ENCODE results near the gene KRT83. TPM values are rescaled to one million over a fixed set of nuclear protein-coding genes. Genes with fewer than 3 reads are reported as not detected.
"Not testable (repeated sequence)": the region's sequence is repeated elsewhere in the genome, so short reads cannot be mapped to it uniquely, and the experiment has no call there.

The KRT83 gene
- total and polyA plus RNA-seq, 5 donors = not detected

GRCh38 chr12:52352951-52353350, 31.8 kb upstream of the KRT83 start:
- intact Hi-C loops (cut with DNase I) = no loop called here
- DNase-seq (no peak), ATAC-seq (no peak)
- Histone ChIP-seq H3K4me3 (ENCODE audit: low read length) (no peak overlapping the region), H3K4me1 (ENCODE audit: control insufficient read depth, insufficient read depth, low read length) (no peaks in the 10 kb centered on the region), H3K27ac (ENCODE audit: low read length) (no peak overlapping the region), H3K27me3 (ENCODE audit: control insufficient read depth, insufficient read depth) (no peaks in the 10 kb centered on the region), H3K9me3 (ENCODE audit: control insufficient read depth, low read length) (no peaks in the 10 kb centered on the region)
- WGBS = 85% methylated on average over 2 of the region's 2 CpGs

DNA sequence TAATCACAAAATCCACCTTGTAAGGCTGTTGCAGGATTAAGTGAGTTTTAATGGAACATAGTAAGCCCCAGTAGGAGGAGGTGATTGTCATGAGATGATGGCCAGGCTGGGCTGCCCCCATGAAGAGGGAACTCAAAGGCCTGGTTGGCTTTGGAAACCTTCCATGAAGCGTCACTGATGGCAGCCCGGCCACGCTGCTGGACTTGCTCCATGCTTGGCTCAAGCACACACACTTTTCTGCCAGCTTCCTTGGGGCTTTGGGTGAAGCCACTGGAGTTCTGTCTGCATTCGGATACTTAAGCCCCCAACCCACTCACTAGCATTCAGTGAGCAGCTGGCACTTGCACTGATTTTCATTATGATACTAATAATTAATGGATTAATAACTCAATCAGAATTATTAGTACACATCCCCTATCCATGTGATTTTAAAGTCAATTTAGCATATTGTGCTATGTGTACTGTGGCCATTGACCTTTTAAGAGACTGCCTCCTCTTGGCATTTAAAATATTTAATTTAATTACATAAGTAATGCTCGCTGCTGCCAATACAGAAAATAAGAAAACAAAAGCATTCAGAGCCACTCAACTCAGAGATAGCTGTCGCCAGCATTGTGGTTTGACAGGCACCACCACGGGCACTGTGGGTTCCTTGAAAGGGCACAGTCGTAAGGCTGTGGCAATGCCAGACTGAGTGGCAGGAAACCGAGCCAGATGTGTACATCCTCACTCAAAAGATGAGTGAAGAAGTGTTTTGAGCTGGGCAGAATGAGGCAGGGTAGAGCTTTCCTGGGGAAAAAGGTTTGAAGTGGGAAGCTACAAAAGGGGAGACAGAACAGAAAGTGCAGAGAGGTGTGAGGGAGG, 30.2 kb upstream of the KRT83 start:
- H3K4me1 ChIP-seq (ENCODE audit: control insufficient read depth, insufficient read depth, low read length) = no peaks in the 10 kb centered on the region
- H3K27me3 ChIP-seq (ENCODE audit: control insufficient read depth, insufficient read depth) = no peaks in the 10 kb centered on the region
- 35% methylated on average over 9 of the region's 9 CpGs for WGBS
- no peak overlapping the region for H3K4me3 ChIP-seq (ENCODE audit: low read length)
- peak in 2 of 3 donors; percentile 24 to 69 for DNase-seq
- peak; percentile 32 to 45 for ATAC-seq
- H3K9me3 ChIP-seq (ENCODE audit: control insufficient read depth, low read length) = no peaks in the 10 kb centered on the region
- intact Hi-C loops (cut with DNase I) = no loop called here
- H3K27ac ChIP-seq (ENCODE audit: low read length) = no peak overlapping the region

DNA sequence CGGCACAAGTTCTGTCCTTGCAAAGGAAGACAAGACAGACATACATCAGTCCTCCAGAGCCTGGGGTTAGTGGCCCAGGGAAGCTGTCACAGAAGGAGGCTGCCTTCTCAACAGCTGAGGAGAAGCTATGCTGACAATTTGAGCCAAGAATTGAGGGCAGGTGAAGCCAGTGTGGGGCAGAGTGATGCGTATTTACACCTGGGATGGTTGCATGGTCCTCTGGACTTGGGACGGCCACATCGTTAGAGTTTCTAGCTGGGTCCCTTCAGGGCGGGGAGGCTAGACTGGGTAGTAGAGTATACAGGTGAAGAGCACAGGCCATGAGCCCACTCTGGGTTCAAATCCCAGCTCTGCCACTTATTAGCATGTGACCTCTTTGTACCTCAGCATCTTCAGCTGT, 29.6 kb upstream of the KRT83 start:
- WGBS = 95% methylated on average over 5 of the region's 5 CpGs
- no peak overlapping the region for H3K27ac ChIP-seq (ENCODE audit: low read length)
- intact Hi-C loops (cut with DNase I) = no loop called here
- no peak overlapping the region for H3K4me3 ChIP-seq (ENCODE audit: low read length)
- no peak for DNase-seq
- H3K4me1 ChIP-seq (ENCODE audit: control insufficient read depth, insufficient read depth, low read length) = no peaks in the 10 kb centered on the region
- ATAC-seq = no peak
- no peaks in the 10 kb centered on the region for H3K27me3 ChIP-seq (ENCODE audit: control insufficient read depth, insufficient read depth)
- no peaks in the 10 kb centered on the region for H3K9me3 ChIP-seq (ENCODE audit: control insufficient read depth, low read length)

DNA sequence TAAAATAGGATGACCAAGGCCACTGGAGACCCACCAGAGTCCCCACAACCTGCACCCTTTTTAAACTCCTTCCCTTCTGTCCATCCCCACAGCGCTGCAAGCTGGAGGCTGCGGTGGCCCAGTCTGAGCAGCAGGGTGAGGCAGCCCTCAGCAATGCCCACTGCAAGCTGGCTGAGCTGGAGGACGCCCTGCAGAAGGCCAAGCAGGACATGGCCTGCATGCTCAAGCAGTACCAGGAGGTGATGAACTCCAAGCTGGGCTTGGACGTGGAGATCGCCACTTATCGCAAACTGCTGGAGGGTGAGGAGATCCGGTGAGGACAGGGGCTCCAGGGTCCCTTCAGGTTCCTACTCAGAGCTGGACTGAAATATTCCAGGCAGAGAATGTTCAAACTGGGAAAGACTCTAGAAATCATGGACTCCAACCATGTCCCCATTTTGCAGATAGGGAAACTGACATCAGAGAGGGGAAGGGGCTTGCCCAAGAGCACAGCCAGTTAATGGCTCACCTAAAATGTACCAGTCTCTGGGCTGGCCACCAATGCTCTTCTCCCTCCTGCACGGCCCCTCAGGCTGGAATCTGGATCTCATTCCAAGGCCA, 28.9 kb upstream of the KRT83 start:
- H3K27ac ChIP-seq (ENCODE audit: low read length) = no peak overlapping the region
- intact Hi-C loops (cut with DNase I) = no loop called here
- H3K27me3 ChIP-seq (ENCODE audit: control insufficient read depth, insufficient read depth) = no peaks in the 10 kb centered on the region
- no peak for ATAC-seq
- H3K4me1 ChIP-seq (ENCODE audit: control insufficient read depth, insufficient read depth, low read length) = no peaks in the 10 kb centered on the region
- WGBS = 92% methylated on average over 8 of the region's 8 CpGs
- no peaks in the 10 kb centered on the region for H3K9me3 ChIP-seq (ENCODE audit: control insufficient read depth, low read length)
- H3K4me3 ChIP-seq (ENCODE audit: low read length) = no peak overlapping the region
- DNase-seq = no peak

GRCh38 chr12:52349196-52349595, 28.0 kb upstream of the KRT83 start:
- no peak for ATAC-seq
- Histone ChIP-seq H3K4me3 (ENCODE audit: low read length) (no peak overlapping the region), H3K4me1 (ENCODE audit: control insufficient read depth, insufficient read depth, low read length) (no peaks in the 10 kb centered on the region), H3K9me3 (ENCODE audit: control insufficient read depth, low read length) (peaks cover under 1% of the 10 kb centered on the region), H3K27ac (ENCODE audit: low read length) (no peak overlapping the region), H3K27me3 (ENCODE audit: control insufficient read depth, insufficient read depth) (no peaks in the 10 kb centered on the region)
- no peak for DNase-seq
- intact Hi-C loops (cut with DNase I) = no loop called here
- WGBS = 56% methylated on average over 6 of the region's 6 CpGs

- Histone ChIP-seq H3K27ac (ENCODE audit: low read length) (no peak overlapping the region), H3K27me3 (ENCODE audit: control insufficient read depth, insufficient read depth) (no peaks in the 10 kb centered on the region), H3K9me3 (ENCODE audit: control insufficient read depth, low read length) (peaks cover 3% of the 10 kb centered on the region), H3K4me3 (ENCODE audit: low read length) (no peak overlapping the region), H3K4me1 (ENCODE audit: control insufficient read depth, insufficient read depth, low read length) (no peaks in the 10 kb centered on the region)
- WGBS = 70% methylated on average over 16 of the region's 16 CpGs
- intact Hi-C loops (cut with DNase I) = no loop called here
- DNase-seq = no peak
- ATAC-seq = no peak
Observed at GRCh38 chr12:52347551-52348510, 26.6 kb upstream of the KRT83 start.

DNA sequence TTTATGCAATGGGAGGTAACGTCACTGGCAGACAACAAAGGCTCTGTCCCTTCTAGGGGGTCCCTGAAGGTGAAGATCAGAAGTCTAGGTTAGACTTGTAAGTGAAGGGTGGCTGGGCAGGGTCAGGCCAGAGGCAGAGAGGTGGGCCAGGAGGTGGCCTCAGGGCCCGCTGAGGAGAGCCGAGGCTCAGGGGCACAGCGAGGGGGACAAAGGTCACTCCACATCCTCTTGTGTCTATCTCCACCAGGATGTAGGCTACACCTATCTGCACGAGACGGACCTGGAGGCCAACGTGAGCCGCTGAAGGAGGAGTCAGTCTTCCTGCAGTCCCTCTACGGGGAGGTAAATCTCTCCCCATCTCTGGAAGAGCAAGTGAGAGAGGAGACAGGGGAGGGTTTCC, 25.8 kb upstream of the KRT83 start:
- no peak for DNase-seq
- no peaks in the 10 kb centered on the region for H3K4me1 ChIP-seq (ENCODE audit: control insufficient read depth, insufficient read depth, low read length)
- 73% methylated on average over 9 of the region's 9 CpGs for WGBS
- no peak for ATAC-seq
- peaks cover 3% of the 10 kb centered on the region for H3K9me3 ChIP-seq (ENCODE audit: control insufficient read depth, low read length)
- H3K27me3 ChIP-seq (ENCODE audit: control insufficient read depth, insufficient read depth) = no peaks in the 10 kb centered on the region
- H3K4me3 ChIP-seq (ENCODE audit: low read length) = no peak overlapping the region
- intact Hi-C loops (cut with DNase I) = no loop called here
- no peak overlapping the region for H3K27ac ChIP-seq (ENCODE audit: low read length)

DNA sequence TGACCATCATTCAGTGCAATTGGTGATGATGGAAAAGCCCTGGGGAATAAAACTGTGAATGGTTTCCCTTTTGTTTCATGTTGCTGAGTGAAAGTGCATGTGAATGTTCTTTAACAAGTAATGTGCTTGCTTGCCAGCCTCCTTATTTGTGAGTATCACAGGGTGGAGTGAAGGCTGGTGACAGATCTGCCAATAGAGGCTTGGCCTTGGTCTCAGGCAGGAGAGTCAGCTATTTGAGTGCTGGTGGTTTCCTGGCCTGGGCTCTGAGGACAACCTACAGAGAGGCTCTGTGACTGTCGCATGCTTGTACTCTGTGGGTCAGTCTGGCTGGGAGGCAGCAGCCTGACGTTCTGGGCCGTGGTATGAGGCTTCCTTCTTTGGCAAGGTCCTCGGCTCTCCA, 25.4 kb upstream of the KRT83 start:
- H3K27me3 ChIP-seq (ENCODE audit: control insufficient read depth, insufficient read depth) = no peaks in the 10 kb centered on the region
- no peak overlapping the region for H3K4me3 ChIP-seq (ENCODE audit: low read length)
- DNase-seq (no peak), ATAC-seq (peak; percentile 31 to 67)
- peaks cover 3% of the 10 kb centered on the region for H3K9me3 ChIP-seq (ENCODE audit: control insufficient read depth, low read length)
- no peaks in the 10 kb centered on the region for H3K4me1 ChIP-seq (ENCODE audit: control insufficient read depth, insufficient read depth, low read length)
- 20% methylated on average over 4 of the region's 4 CpGs for WGBS
- intact Hi-C loops (cut with DNase I) = no loop called here
- H3K27ac ChIP-seq (ENCODE audit: low read length) = no peak overlapping the region

- H3K27ac ChIP-seq (ENCODE audit: low read length); H3K9me3 ChIP-seq (ENCODE audit: control insufficient read depth, low read length); ATAC-seq; H3K27me3 ChIP-seq (ENCODE audit: control insufficient read depth, insufficient read depth); intact Hi-C loops (cut with DNase I); H3K4me1 ChIP-seq (ENCODE audit: control insufficient read depth, insufficient read depth, low read length); H3K4me3 ChIP-seq (ENCODE audit: low read length); DNase-seq: not testable (repeated sequence)
- WGBS = 89% methylated on average over 8 of the region's 8 CpGs
Observed at GRCh38 chr12:52345041-52345440, 23.8 kb upstream of the KRT83 start.

GRCh38 chr12:52344111-52344510, 22.9 kb upstream of the KRT83 start:
- H3K27ac ChIP-seq (ENCODE audit: low read length) = no peak overlapping the region
- intact Hi-C loops (cut with DNase I) = no loop called here
- H3K9me3 ChIP-seq (ENCODE audit: control insufficient read depth, low read length) = peaks cover 3% of the 10 kb centered on the region
- ATAC-seq = no peak
- H3K4me1 ChIP-seq (ENCODE audit: control insufficient read depth, insufficient read depth, low read length) = no peaks in the 10 kb centered on the region
- no peak overlapping the region for H3K4me3 ChIP-seq (ENCODE audit: low read length)
- 90% methylated on average over 12 of the region's 12 CpGs for WGBS
- no peak for DNase-seq
- no peaks in the 10 kb centered on the region for H3K27me3 ChIP-seq (ENCODE audit: control insufficient read depth, insufficient read depth)

DNA sequence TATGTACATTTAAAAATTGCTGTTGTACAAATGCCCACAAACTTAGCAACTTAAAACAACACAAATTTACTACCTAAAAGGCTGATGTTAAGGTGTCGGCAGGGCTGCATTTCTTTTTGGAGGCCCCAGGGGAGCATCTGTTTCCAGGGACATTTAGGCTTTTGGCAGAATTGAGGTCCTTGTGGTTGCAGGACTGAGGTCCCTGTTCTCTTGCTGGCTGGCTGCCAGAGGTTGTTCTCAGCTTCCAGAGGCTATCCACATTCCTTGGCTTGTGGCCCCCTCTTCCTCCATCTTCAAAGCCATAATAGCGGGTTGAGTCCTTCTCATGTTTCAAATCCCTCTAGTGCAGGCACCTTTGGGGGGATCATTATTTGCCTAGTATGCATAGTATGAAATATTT, 22.4 kb upstream of the KRT83 start:
- no peak for ATAC-seq
- peaks cover 3% of the 10 kb centered on the region for H3K9me3 ChIP-seq (ENCODE audit: control insufficient read depth, low read length)
- H3K27me3 ChIP-seq (ENCODE audit: control insufficient read depth, insufficient read depth) = no peaks in the 10 kb centered on the region
- no peak for DNase-seq
- H3K27ac ChIP-seq (ENCODE audit: low read length) = no peak overlapping the region
- intact Hi-C loops (cut with DNase I) = no loop called here
- H3K4me1 ChIP-seq (ENCODE audit: control insufficient read depth, insufficient read depth, low read length) = no peaks in the 10 kb centered on the region
- WGBS = 91% methylated on average over 2 of the region's 2 CpGs
- no peak overlapping the region for H3K4me3 ChIP-seq (ENCODE audit: low read length)

Measured in right cardiac atrium (tissue), 5 donors.